Stomach smooth muscle (tissue), 2 donors: Measurements from ENCODE around the gene PSG1.
"Not testable (repeated sequence)": the region's sequence is repeated elsewhere in the genome, so short reads cannot be mapped to it uniquely, and the experiment has no call there.

ENCODE experiments used
- H3K27ac ChIP-seq: one replicate; pipeline ENCODE4 v1.7.0; 2013; ENCODE audit warnings: mild to moderate bottlenecking, low read length, inconsistent platforms
- H3K27me3 ChIP-seq, 2 donors: one replicate each; pipeline ENCODE4 v1.7.0; 2013; ENCODE audit warnings: low read length in 2 of 2; ENCODE audit not compliant: insufficient read depth in 2 of 2, control insufficient read depth in 1 of 2
- H3K36me3 ChIP-seq, 2 donors: one replicate each; pipeline ENCODE4 v1.7.0; 2013; ENCODE audit warnings: low read length in 2 of 2; ENCODE audit not compliant: control insufficient read depth in 2 of 2, insufficient read depth in 2 of 2
- H3K4me1 ChIP-seq: one replicate; pipeline ENCODE4 v1.7.0; 2013; ENCODE audit warnings: low read length; ENCODE audit not compliant: control insufficient read depth, insufficient read depth
- H3K4me3 ChIP-seq, 2 donors: one replicate each; pipeline ENCODE4 v1.7.0; 2013; ENCODE audit warnings: low read length in 2 of 2
- H3K9ac ChIP-seq, 2 donors: one replicate each; pipeline ENCODE4 v1.7.0; 2013; ENCODE audit warnings: low read length in 2 of 2, mild to moderate bottlenecking in 1 of 2
- H3K9me3 ChIP-seq, 2 donors: one replicate each; pipeline ENCODE4 v1.7.0; 2013; ENCODE audit warnings: low read length in 2 of 2; ENCODE audit not compliant: control insufficient read depth in 2 of 2
- donor health status: healthy.
- donor health status: Pancreatic carcinoma.

The PSG1 gene

DNA sequence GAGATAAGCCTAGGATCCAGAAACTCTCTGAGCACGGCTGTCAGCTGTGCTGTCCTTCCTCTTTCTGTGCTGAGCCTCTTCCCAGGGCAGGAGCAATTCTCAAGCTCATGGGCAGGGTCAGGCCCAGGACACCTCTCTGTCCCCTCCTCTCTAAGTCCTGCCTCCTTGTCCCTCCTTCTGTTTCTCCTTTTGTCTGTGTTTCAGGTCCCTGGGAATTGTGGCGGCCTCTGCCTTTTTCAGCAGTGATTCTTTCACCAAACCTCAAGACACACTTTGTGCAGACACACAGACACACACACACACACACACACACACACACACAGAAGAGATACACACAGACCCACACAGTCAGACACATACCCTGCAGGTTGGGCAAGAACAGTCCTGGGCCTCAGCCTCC is at the start of gene PSG1:
Gene PSG1 (minus strand): TSS at position 101 of the 400 bp plus-strand sequence. CDS start 132 bp downstream, outside the sequence.
- Histone ChIP-seq H3K9ac (no peak within 1 kb of the TSS), H3K27ac (no peak within 1 kb of the TSS), H3K27me3 (no peaks in the 10 kb centered on the region), H3K9me3 (no peaks in the 10 kb centered on the region), H3K4me1 (no peaks in the 10 kb centered on the region), H3K36me3 (no peaks in the 10 kb centered on the region), H3K4me3 (no peak within 1 kb of the TSS)

DNA sequence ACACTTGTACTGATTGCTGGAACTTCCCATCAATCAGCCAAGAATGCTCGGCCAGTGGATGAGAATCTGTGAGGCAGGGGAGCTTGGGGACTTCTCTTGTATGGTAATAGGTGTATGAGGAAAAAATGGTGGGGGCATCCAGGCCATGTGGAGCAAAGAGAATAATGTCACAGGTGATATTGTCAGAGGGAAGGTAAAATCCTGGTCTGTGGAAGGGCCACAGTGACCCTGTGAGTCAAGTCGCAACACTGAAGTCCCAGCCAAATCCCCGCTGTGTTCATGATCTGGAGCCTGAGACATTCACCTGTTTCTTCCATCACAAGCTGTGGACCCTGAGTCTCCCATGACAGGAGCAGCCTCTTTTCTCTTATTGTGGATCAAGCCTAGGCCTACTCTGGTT is 49.4 kb upstream of the PSG1 start:
- Histone ChIP-seq H3K4me1 (no peaks in the 10 kb centered on the region), H3K9ac (no peak overlapping the region), H3K27me3 (no peaks in the 10 kb centered on the region), H3K27ac (no peak overlapping the region), H3K36me3 (no peaks in the 10 kb centered on the region), H3K9me3 (no peaks in the 10 kb centered on the region), H3K4me3 (no peak overlapping the region)

DNA sequence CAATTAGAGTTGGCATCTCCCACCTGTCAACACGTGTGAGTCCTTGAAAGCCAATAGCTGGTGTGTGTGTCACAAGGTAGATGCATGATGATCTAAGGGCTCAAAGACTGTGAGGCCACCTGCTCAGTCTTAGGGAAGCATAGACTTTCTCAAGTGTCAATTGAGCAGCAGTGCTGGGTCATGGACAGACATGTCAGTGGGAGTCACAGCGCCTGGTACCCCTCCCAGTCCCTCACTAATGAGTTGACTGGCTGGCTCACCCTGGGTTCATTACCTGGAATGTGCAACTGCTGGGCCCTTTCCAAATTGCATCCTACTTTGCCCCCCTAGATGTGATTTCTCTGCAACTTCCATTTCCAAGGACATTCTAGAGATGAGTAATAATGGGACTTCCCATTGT is 47.3 kb upstream of the PSG1 start:
- Histone ChIP-seq H3K27me3 (no peaks in the 10 kb centered on the region), H3K36me3 (no peaks in the 10 kb centered on the region), H3K4me1 (no peaks in the 10 kb centered on the region), H3K4me3 (no peak overlapping the region), H3K27ac (no peak overlapping the region), H3K9me3 (no peaks in the 10 kb centered on the region), H3K9ac (no peak overlapping the region)

DNA sequence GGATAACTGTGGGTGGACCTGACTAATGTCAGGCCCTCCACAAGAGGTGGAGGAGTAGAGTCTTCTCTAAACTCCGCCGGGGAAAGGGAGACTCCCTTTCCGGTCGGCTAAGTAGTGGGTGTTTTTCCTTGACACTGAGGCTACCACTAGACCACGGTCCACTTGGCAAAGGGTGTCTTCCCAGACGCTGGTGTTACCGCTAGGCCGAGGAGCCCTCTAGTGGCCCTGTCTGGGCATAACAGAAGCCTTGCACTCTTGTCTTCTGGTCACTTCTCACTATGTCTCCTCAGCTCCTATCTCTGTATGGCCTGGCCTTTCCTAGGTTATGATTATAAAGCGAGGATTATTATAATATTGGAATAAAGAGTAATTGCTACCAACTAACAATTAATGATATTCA is 43.6 kb upstream of the PSG1 start:
- H3K9ac ChIP-seq, H3K4me1 ChIP-seq, H3K4me3 ChIP-seq, H3K36me3 ChIP-seq, H3K9me3 ChIP-seq, H3K27me3 ChIP-seq, H3K27ac ChIP-seq: not testable (repeated sequence)

DNA sequence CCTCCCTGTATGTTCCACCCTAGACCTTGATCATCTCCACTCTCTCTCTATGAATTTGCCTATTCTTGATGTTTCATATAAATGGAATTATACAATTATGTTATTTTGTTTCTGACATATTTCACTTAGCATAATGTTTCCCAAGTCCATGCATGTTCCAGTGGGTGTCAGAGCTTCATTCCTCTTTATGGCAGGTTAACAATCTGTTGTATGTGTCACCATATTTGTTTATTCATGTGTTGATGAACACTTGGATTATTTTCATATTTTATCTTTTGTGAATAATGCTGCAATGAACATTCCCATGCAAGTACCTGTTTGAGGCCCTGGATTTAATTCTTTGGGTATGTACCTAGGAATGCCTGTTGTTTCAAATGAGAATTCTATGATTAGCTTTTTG is 41.5 kb upstream of the PSG1 start:
- H3K36me3 ChIP-seq, H3K9ac ChIP-seq, H3K27me3 ChIP-seq, H3K4me1 ChIP-seq, H3K27ac ChIP-seq, H3K4me3 ChIP-seq, H3K9me3 ChIP-seq: not testable (repeated sequence)

DNA sequence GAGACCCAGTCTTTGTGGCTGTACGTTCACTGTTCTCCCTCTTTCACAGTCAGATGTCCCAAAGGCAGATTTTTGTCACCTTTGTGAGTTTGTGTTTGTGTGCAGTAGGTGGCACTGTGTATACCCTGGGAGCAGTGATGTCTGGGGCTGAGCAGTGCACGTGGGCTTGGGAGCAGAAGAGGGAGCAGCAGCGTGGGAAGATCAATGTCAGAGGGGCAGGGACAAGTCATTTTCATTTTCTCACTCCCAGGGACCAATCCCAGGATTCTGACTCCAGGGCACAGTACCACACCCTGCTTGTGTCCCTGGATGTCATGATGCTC is 40.2 kb upstream of the PSG1 start:
- H3K27ac ChIP-seq, result no peak overlapping the region
- H3K9me3 ChIP-seq, result no peaks in the 10 kb centered on the region
- H3K4me3 ChIP-seq, result no peak overlapping the region
- no peaks in the 10 kb centered on the region for H3K4me1 ChIP-seq
- H3K36me3 ChIP-seq, result no peaks in the 10 kb centered on the region
- H3K27me3 ChIP-seq, result no peaks in the 10 kb centered on the region
- no peak overlapping the region for H3K9ac ChIP-seq

DNA sequence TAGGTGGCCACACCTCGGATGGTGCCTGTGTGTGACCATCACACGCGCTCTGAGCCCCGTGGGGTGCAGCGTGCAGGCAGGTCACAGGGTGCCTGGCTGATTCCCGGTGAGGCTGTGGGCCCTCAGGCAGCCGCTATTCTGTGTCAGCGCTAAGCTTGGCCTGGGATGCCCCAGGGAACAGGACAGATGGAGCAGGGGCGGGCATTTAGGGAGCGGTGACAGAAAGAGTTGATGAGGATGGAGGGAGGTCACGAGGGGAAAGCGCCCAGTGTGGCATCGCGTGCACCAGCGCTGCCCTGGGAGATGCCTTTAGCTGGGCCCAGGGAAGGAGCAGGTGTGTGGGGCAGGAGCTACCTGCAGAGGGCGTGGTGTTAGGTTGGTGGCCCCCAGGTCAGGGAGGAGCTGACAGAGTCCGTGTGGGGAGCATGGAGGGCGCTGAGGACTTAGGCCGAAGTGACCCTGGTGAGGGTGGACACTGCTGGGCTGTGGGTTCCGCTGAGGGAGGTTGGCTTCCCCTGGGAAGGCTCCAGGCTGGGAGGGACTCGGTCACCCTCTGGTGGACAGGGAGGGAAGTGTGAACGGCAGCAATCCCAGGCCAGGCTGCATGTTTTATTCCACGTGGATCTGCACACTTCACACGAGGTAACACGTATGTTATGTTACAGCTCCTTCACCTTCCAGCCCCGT is 39.7 kb upstream of the PSG1 start:
- H3K9me3 ChIP-seq, H3K4me3 ChIP-seq, H3K36me3 ChIP-seq, H3K27me3 ChIP-seq, H3K4me1 ChIP-seq, H3K9ac ChIP-seq, H3K27ac ChIP-seq: not testable (repeated sequence)

DNA sequence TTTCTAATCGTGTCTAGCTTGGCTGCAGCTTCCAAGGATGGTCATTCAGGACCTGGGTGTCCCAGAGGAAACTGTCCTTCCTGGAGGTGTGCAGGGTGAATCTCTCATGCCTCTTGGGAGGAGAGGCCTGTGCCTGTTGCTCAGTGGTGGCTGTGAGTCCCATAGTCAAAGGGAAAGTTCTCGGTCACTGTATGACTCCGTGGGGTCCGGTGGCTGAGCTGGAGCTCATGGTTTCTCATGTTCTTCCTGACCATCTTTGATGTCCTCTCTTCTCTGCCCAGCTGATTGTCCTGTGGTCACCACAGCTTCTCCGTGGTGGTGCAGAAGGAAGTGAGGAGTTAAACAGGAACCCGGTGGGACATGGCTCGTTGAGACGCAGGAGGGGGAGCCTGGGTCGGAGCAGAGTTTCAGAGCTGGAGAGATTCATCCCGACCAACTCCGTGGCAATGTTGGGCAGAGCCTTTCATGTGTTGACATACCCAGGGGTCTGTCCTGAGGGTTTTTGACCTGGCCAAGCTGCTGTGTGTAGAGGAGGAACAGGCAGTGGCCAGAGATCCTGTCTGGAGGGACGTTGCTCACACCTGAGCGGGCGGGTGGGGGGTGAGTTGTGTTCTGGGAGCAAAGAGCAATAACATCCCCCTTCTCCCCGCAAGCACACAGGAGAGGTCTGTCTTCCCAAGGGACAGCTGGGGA is 39.0 kb upstream of the PSG1 start:
- H3K36me3 ChIP-seq, H3K4me1 ChIP-seq, H3K9me3 ChIP-seq, H3K9ac ChIP-seq, H3K4me3 ChIP-seq, H3K27ac ChIP-seq, H3K27me3 ChIP-seq: not testable (repeated sequence)

DNA sequence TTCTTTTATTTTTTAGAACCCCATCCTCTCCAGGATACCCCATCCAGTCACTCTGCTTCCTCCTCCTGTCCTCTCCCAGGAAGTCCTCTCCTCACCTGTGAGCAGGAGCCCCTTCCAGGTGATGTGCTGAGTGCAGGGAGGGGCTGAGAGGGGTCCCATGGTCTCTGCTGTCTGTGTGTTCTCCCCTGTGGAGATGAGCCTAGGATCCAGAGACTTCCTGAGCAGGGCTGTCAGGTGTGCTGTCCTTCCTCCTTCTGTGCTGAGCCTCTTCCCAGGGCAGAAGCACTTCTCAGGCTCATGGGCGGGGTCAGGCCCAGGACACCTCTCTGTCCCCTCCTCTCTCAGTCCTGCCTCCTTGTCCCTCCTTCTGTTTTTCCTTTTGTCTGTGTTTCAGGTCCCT is 38.1 kb upstream of the PSG1 start, which contains the start of gene PSG6:
Gene PSG6 (minus strand): TSS at position 261 of the 400 bp plus-strand sequence. CDS start 102 bp downstream, at position 159.
- H3K27ac ChIP-seq, H3K27me3 ChIP-seq, H3K4me1 ChIP-seq, H3K36me3 ChIP-seq, H3K9ac ChIP-seq, H3K9me3 ChIP-seq, H3K4me3 ChIP-seq: not testable (repeated sequence)

DNA sequence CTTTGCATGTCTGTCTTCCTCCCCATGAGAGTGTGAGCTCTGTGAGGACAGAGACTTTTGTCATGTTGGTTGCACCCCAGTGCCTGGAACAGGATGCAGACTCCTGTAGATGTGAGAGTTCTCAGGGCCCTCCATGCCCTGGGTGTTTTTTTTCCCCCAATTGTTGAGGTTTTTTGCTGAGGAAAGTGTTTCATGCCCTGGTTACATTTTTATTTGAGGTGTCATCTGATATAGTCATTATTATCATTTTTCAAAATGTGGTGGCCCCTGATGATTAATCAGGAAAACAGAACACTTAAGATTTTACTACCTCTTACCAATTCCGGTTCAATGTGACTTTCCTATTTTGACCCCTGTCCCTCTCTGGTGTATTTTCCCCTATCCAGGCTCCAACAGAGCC is 37.4 kb upstream of the PSG1 start:
- H3K27me3 ChIP-seq, H3K4me1 ChIP-seq, H3K27ac ChIP-seq, H3K36me3 ChIP-seq, H3K9me3 ChIP-seq, H3K4me3 ChIP-seq, H3K9ac ChIP-seq: not testable (repeated sequence)

DNA sequence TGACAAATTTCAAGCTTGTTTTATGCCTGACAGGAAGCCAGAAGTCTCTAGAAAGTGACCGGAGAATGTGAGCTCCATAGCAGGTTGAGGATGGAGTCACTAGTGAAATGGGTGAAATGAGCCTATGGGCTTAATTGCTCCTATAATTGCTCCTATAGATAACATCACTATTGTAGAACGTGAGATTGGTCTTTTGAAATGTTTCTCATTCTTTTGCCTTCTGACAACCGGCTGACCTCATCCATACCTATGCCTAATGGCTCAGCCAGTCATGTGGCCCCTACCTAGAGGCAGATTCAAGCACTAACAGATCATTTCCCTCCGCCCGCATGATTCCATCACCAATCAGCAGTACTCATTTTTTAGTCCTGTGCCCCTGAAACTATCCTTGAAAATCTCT is 34.0 kb upstream of the PSG1 start:
- not testable (repeated sequence) for H3K4me1 ChIP-seq, H3K4me3 ChIP-seq, H3K9ac ChIP-seq, H3K27ac ChIP-seq, H3K36me3 ChIP-seq, H3K9me3 ChIP-seq, H3K27me3 ChIP-seq
